ENCODE data around the gene RFPL3.

DNA sequence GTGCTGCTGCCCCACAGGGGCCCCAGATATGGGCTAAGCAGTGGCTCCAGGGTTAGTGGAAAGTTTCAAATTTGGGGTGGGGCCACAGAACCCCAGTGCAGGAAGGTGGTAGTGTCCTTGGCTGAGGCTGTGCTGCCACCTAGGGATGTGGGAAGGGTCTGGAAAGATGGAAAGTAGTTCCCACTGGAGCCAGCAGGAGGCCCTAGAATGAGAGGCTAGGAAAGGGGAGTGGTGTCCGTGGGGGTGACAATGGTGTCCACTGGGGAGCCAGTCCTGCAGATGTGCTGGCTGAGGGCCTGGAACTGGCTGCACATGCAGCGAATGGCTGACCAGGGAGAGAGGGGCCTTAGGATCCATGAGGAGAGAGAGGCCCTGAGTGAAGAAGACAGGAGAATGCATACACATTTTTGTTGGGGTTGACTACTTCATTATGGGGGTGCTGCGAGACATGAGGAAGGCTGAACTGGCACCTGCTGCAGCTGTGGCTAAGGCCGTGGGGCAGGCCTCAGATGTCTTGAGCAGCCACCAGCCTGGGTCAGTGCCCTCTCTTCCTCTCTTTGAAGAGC lies 21.1 kb downstream of the RFPL3 start:
- TF ChIP-seq, protein P1, sequence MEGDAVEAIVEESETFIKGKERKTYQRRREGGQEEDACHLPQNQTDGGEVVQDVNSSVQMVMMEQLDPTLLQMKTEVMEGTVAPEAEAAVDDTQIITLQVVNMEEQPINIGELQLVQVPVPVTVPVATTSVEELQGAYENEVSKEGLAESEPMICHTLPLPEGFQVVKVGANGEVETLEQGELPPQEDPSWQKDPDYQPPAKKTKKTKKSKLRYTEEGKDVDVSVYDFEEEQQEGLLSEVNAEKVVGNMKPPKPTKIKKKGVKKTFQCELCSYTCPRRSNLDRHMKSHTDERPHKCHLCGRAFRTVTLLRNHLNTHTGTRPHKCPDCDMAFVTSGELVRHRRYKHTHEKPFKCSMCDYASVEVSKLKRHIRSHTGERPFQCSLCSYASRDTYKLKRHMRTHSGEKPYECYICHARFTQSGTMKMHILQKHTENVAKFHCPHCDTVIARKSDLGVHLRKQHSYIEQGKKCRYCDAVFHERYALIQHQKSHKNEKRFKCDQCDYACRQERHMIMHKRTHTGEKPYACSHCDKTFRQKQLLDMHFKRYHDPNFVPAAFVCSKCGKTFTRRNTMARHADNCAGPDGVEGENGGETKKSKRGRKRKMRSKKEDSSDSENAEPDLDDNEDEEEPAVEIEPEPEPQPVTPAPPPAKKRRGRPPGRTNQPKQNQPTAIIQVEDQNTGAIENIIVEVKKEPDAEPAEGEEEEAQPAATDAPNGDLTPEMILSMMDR (IDR thresholded peaks at IDR 0.05) = peak in 4 of 5 experiments; percentile 5 to 28 (median 20)
- TF ChIP-seq POLR2A (IDR thresholded peaks at IDR 0.05) = no peak

Measured in tibial nerve (tissue), 3 donors.